Measurements from ENCODE around the gene MAST3. TPM values are rescaled to one million over a fixed set of nuclear protein-coding genes. Genes with fewer than 3 reads are reported as not detected.

The MAST3 gene
- total RNA-seq, 1 donor from 2014 or later: 10.7 TPM

DNA sequence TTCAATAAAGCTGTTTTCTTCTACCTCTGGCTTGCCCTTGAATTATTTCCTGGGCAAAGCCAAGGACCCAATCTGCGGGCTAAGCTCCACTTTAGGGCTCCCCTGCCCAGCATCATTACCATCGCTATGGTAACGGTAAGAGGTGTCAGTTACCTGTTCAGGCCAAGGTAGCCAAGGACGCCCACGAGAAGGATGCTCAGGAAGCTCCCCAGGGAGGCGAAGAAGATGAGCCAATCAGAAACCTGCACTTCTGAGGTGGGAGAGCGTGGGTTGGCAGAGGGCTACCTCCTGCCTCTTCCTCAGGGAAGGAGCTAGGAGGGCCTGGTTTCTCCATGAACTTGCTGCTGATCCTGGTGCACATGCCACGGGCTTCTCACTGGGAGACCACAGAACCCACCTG lies 35.5 kb upstream of the MAST3 start:
- no peaks in the 10 kb centered on the region for H3K36me3 Mint-ChIP-seq (ENCODE audit: insufficient read depth)
- DNase-seq (ENCODE audit: low spot score, unreplicated experiment): no peak
- H3K27me3 Mint-ChIP-seq: peaks cover 16% of the 10 kb centered on the region
- no peak overlapping the region for H3K4me3 Mint-ChIP-seq (ENCODE audit: low read depth)
- TF ChIP-seq, protein P1, sequence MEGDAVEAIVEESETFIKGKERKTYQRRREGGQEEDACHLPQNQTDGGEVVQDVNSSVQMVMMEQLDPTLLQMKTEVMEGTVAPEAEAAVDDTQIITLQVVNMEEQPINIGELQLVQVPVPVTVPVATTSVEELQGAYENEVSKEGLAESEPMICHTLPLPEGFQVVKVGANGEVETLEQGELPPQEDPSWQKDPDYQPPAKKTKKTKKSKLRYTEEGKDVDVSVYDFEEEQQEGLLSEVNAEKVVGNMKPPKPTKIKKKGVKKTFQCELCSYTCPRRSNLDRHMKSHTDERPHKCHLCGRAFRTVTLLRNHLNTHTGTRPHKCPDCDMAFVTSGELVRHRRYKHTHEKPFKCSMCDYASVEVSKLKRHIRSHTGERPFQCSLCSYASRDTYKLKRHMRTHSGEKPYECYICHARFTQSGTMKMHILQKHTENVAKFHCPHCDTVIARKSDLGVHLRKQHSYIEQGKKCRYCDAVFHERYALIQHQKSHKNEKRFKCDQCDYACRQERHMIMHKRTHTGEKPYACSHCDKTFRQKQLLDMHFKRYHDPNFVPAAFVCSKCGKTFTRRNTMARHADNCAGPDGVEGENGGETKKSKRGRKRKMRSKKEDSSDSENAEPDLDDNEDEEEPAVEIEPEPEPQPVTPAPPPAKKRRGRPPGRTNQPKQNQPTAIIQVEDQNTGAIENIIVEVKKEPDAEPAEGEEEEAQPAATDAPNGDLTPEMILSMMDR (IDR thresholded peaks at IDR 0.05; ENCODE audit: unreplicated experiment): no peak
- H3K27ac Mint-ChIP-seq: no peak overlapping the region
- no peaks in the 10 kb centered on the region for H3K9me3 Mint-ChIP-seq (ENCODE audit: low read depth)
- no peaks in the 10 kb centered on the region for H3K4me1 Mint-ChIP-seq (ENCODE audit: low read depth)

DNA sequence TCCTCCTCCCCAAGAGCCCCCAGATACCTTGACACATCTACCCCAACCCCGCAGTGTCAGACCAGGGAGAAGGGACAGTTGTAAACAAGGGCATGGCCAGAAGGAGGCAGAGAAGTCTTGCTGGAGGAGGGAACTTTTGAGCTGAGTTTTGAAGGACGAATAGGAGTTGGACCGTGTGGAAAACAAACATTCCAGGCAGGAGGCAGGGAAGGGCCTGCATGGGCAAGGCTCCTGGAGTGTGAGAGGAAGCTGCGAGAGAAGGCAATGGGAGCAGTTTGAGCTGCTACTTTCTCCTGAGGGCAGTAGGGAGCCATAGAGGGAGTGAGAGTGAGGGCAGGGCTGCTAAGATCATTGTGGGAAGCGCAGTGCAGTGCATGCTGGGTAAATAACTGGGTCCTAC lies 34.1 kb upstream of the MAST3 start:
- Mint-ChIP-seq H3K9me3 (ENCODE audit: low read depth) (no peaks in the 10 kb centered on the region), H3K27ac (no peak overlapping the region), H3K4me1 (ENCODE audit: low read depth) (no peaks in the 10 kb centered on the region), H3K4me3 (ENCODE audit: low read depth) (no peak overlapping the region), H3K36me3 (ENCODE audit: insufficient read depth) (no peaks in the 10 kb centered on the region), H3K27me3 (peaks cover 16% of the 10 kb centered on the region)
- TF ChIP-seq, protein P1 (IDR thresholded peaks at IDR 0.05; ENCODE audit: unreplicated experiment): peak; percentile 42
- DNase-seq (ENCODE audit: low spot score, unreplicated experiment): peak; percentile 23

DNA sequence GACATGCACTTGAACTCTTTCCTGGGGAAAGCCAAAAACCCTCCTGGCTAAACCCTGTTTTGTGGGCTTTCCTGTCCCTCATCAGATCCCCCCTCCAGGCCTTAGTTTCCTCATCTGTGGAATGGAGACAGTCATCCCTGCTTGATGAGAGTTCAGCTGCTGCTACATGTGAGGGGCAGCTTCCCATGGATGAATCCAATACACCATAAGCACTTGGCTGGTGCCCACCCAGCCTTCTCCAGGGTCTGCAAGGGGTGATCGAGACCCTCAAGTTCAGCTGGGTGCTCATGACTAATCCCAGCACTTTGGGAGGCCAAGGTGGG lies 32.4 kb upstream of the MAST3 start:
- H3K4me1 Mint-ChIP-seq (ENCODE audit: low read depth): no peaks in the 10 kb centered on the region
- TF ChIP-seq, protein P1 (IDR thresholded peaks at IDR 0.05; ENCODE audit: unreplicated experiment): no peak

DNA sequence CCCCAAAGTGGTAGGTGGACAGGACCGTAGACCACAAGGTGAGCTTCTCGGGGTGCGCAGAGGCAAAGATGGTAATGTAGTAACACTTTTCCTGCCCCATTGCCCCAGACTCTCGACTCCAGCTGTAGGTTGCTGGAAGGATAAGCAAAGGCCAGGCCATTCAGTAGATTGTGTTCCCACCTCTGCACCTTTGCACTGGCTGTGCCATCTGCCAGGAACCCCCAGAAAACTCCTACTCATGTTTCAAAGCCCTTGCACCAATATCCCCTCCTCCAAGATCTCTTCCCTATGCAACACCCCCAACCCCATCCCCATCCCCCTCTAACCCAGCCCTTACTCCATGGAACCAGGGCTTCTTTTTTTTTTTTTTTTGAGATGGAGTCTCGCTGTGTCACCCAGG lies 29.2 kb upstream of the MAST3 start:
- no peaks in the 10 kb centered on the region for H3K4me1 Mint-ChIP-seq (ENCODE audit: low read depth)
- no peak overlapping the region for H3K4me3 Mint-ChIP-seq (ENCODE audit: low read depth)
- DNase-seq (ENCODE audit: low spot score, unreplicated experiment): no peak
- TF ChIP-seq, protein P1 (IDR thresholded peaks at IDR 0.05; ENCODE audit: unreplicated experiment): no peak
- H3K9me3 Mint-ChIP-seq (ENCODE audit: low read depth): no peaks in the 10 kb centered on the region
- peaks cover 5% of the 10 kb centered on the region for H3K27me3 Mint-ChIP-seq
- H3K36me3 Mint-ChIP-seq (ENCODE audit: insufficient read depth): no peaks in the 10 kb centered on the region
- H3K27ac Mint-ChIP-seq: no peak overlapping the region

More for the DNA sequence above, 32.4 kb upstream of the MAST3 start:
- no peak for DNase-seq (ENCODE audit: low spot score, unreplicated experiment)
- Mint-ChIP-seq H3K36me3 (ENCODE audit: insufficient read depth) (no peaks in the 10 kb centered on the region), H3K27me3 (peaks cover 12% of the 10 kb centered on the region), H3K9me3 (ENCODE audit: low read depth) (no peaks in the 10 kb centered on the region), H3K4me3 (ENCODE audit: low read depth) (no peak overlapping the region), H3K27ac (no peak overlapping the region)

DNA sequence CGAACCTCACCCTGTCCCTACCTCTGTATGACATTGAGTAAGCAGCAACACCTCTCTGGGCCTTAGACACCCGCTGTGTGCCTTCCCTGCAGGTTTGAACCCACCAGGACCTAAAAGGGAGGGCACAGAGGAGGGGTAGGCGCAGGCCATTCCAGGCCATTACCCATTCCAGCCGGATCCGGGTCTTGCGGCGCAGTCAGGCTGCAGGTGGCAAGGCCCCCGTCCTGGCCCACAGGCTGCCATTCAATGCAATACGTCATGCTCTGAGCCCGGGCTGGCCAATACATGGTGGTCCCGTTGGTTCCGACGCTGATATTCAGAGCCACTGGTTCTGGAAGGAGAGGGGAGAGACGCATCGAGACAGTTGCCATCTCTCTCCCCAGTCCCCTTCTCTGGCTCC lies 28.2 kb upstream of the MAST3 start:
- TF ChIP-seq, protein P1 (IDR thresholded peaks at IDR 0.05; ENCODE audit: unreplicated experiment): no peak
- no peaks in the 10 kb centered on the region for H3K4me1 Mint-ChIP-seq (ENCODE audit: low read depth)
- H3K4me3 Mint-ChIP-seq (ENCODE audit: low read depth): no peak overlapping the region
- H3K27ac Mint-ChIP-seq: no peak overlapping the region
- DNase-seq (ENCODE audit: low spot score, unreplicated experiment): no peak
- H3K9me3 Mint-ChIP-seq (ENCODE audit: low read depth): no peaks in the 10 kb centered on the region
- H3K27me3 Mint-ChIP-seq: peaks cover 7% of the 10 kb centered on the region
- no peaks in the 10 kb centered on the region for H3K36me3 Mint-ChIP-seq (ENCODE audit: insufficient read depth)
